HTR-8/SVneo (cell line): ENCODE data around the gene MPI.
"Not testable (repeated sequence)": the region's sequence is repeated elsewhere in the genome, so short reads cannot be mapped to it uniquely, and the experiment has no call there.

Experiments used
- DNase-seq: peaks from one replicate; pipeline ENCODE4 v3.0.0; 2011; ENCODE audit warnings: low spot score, mixed read lengths; ENCODE audit not compliant: insufficient read length
- FAIRE-seq: peaks from 2 replicates; lab custom pipeline; 2011; peaks lifted over from hg19 to GRCh38; lab: Jason Lieb, UNC

Gene MPI

GRCh38 chr15:74863239-74864056 is 26.4 kb upstream of the MPI start:
- no peak for FAIRE-seq

GRCh38 chr15:74864296-74864695 is 25.5 kb upstream of the MPI start:
- no peak for FAIRE-seq

More at GRCh38 chr15:74863239-74864056, 26.4 kb upstream of the MPI start:
- DNase-seq: no peak

GRCh38 chr15:74865316-74865715 is 24.5 kb upstream of the MPI start:
- no peak for FAIRE-seq
- no peak for DNase-seq

More at GRCh38 chr15:74864296-74864695, 25.5 kb upstream of the MPI start:
- DNase-seq: no peak

GRCh38 chr15:74866090-74866489 is 23.8 kb upstream of the MPI start:
- DNase-seq: no peak
- FAIRE-seq: no peak

GRCh38 chr15:74867466-74868038 is 22.3 kb upstream of the MPI start:
- FAIRE-seq (no peak), DNase-seq (no peak)

GRCh38 chr15:74868059-74868458 is 21.8 kb upstream of the MPI start:
- no peak for FAIRE-seq
- DNase-seq: no peak

- DNase-seq: no peak
- FAIRE-seq: no peak
Observed at GRCh38 chr15:74869372-74869725, 20.5 kb upstream of the MPI start.

GRCh38 chr15:74869726-74870407 is 20.0 kb upstream of the MPI start:
- FAIRE-seq: no peak
- DNase-seq: no peak

GRCh38 chr15:74870436-74871215 is 19.2 kb upstream of the MPI start:
- DNase-seq: no peak
- FAIRE-seq: no peak

GRCh38 chr15:74872702-74873035 is 17.2 kb upstream of the MPI start:
- DNase-seq (no peak), FAIRE-seq (peak; percentile 58)

- FAIRE-seq (no peak), DNase-seq (peak; percentile 98)
Observed at GRCh38 chr15:74873036-74873755, 16.6 kb upstream of the MPI start, which contains the start of gene SCAMP2. TSS of gene SCAMP2 (minus strand) at chr15:74873365. CDS start at chr15:74873255, 110 bp downstream.

GRCh38 chr15:74873756-74874424 is 16.0 kb upstream of the MPI start:
- DNase-seq (no peak), FAIRE-seq (no peak)

- no peak for FAIRE-seq
- no peak for DNase-seq
Observed at GRCh38 chr15:74878273-74878672, 11.6 kb upstream of the MPI start.

GRCh38 chr15:74882528-74882927 is 7.3 kb upstream of the MPI start:
- DNase-seq: no peak
- no peak for FAIRE-seq

GRCh38 chr15:74884428-74885223 is 5.2 kb upstream of the MPI start:
- no peak for DNase-seq

GRCh38 chr15:74885461-74885860 is 4.4 kb upstream of the MPI start:
- DNase-seq (no peak), FAIRE-seq (no peak)

More at GRCh38 chr15:74884428-74885223, 5.2 kb upstream of the MPI start:
- FAIRE-seq: no peak

- DNase-seq, FAIRE-seq: not testable (repeated sequence)
Observed at GRCh38 chr15:74887537-74888193, 2.2 kb upstream of the MPI start.

- no peak for DNase-seq
- no peak for FAIRE-seq
Observed at GRCh38 chr15:74888716-74889115, 1.1 kb upstream of the MPI start.
